Prostate gland (tissue), 2 donors: ENCODE results near the gene CMTM2. TPM values are rescaled to one million over a fixed set of nuclear protein-coding genes. Genes with fewer than 3 reads are reported as not detected.
A peak's percentile ranks its signal among the peaks of the same experiment; 100 is the strongest.

Experiments
- DNase-seq: peaks from one replicate; pipeline ENCODE4 v3.0.0-alpha.2; 2019; ENCODE audit warnings: low spot score
- H3K27ac ChIP-seq, 2 donors: fragments of 200-600 bp; sonication (generic); 2 replicates each; pipeline ENCODE4 v1.5.1; 2017 to 2019
- H3K27me3 ChIP-seq: fragments of 200-600 bp; sonication (generic); replicated peaks from 2 replicates; pipeline ENCODE4 v1.5.1; 2019; ENCODE audit not compliant: insufficient read depth
- H3K36me3 ChIP-seq, 2 donors: fragments of 200-600 bp; sonication (generic); 1 replicate in 1 of 2; 2 replicates in 1 of 2; pipeline versions ENCODE4 v1.5.1 to v1.8.1; 2017 to 2019
- H3K4me1 ChIP-seq: fragments of 200-600 bp; sonication (generic); replicated peaks from 2 replicates; pipeline ENCODE4 v1.5.1; 2019
- H3K4me3 ChIP-seq, 2 donors: fragments of 200-600 bp; sonication (generic); 2 replicates each; pipeline ENCODE4 v1.5.1; 2017 to 2019
- H3K9me3 ChIP-seq: fragments of 200-600 bp; sonication (generic); 2 replicates; pipeline ENCODE4 v1.5.1; 2017
- CTCF ChIP-seq, 4 experiments: fragments of 200-600 bp in 2 of 4; fragments of 450-650 bp in 2 of 4; sonication (generic) in 2 of 4; IDR thresholded peaks; 1 replicate in 3 of 4; 2 replicates in 1 of 4; pipeline ENCODE4 v1.5.1; 2016 to 2019; ENCODE audit warnings: antibody characterized with exemption in 4 of 4, mild to moderate bottlenecking in 2 of 4, moderate library complexity in 2 of 4
- POLR2A ChIP-seq: fragments of 450-650 bp; IDR thresholded peaks from one replicate; pipeline ENCODE4 v1.6.1; 2016; ENCODE audit warnings: antibody characterized with exemption, mild to moderate bottlenecking
- POLR2AphosphoS5 ChIP-seq: sonication (generic); formaldehyde crosslinking; IDR thresholded peaks from one replicate; pipeline ENCODE4 v1.6.1; 2017; ENCODE audit warnings: antibody characterized with exemption
- WGBS: methylation state at CpG from one replicate; pipeline ENCODE4 v1.1.5; 2018; 5-methylcytosine and 5-hydroxymethylcytosine counted together
- intact Hi-C: fragments of 100-400 bp; cut with DNase I; formaldehyde crosslinking; loops from one replicate; pipeline ENCODE4 v1.14.2; 2022
- total RNA-seq, 2 donors: library from RNA; depleted of rRNA; stranded (reverse); fragments of >200 nt; gene quantifications; one replicate each; pipeline ENCODE4 v1.1.0, GENCODE V29; 2016

The CMTM2 gene
- total RNA-seq, 2 donors from 2014 or later: 62.9 TPM; not detected in 1

GRCh38 chr16:66604376-66605176 is 25.3 kb downstream of the CMTM2 start, which contains the start of gene CMTM3:
Gene CMTM3 (plus strand): TSS chr16:66604704. CDS start chr16:66604806, 102 bp downstream.
- H3K27ac ChIP-seq: peak within 1 kb of the TSS; percentile 81 to 86
- H3K9me3 ChIP-seq: no peaks in the 10 kb centered on the region
- 1% methylated on average over 64 of the region's 96 CpGs for WGBS
- peak within 1 kb of the TSS; percentile 73 to 76 for H3K4me3 ChIP-seq
- no peaks in the 10 kb centered on the region for H3K36me3 ChIP-seq
- no peaks in the 10 kb centered on the region for H3K27me3 ChIP-seq
- peaks cover 6% of the 10 kb centered on the region for H3K4me1 ChIP-seq
- TF ChIP-seq POLR2AphosphoS5: no peak
- no peak for TF ChIP-seq POLR2A
- peak; percentile 69 to 86 (median 74) for TF ChIP-seq CTCF (IDR thresholded peaks at IDR 0.05)
- intact Hi-C loops: loop anchor here (2.0 to 5.0 kb wide), 2 partner anchors 148 to 198 kb away; partner anchors contain the start of gene DYNC1LI2
- DNase-seq: no peak

GRCh38 chr16:66605177-66605978 is 26.1 kb downstream of the CMTM2 start:
- H3K4me1 ChIP-seq: peaks cover 6% of the 10 kb centered on the region
- peak overlapping the region; percentile 81 to 86 for H3K27ac ChIP-seq
- peaks cover 6% of the 10 kb centered on the region in 2 donors for H3K36me3 ChIP-seq
- WGBS: 4% methylated on average over 50 of the region's 61 CpGs
- peak overlapping the region; percentile 73 to 76 for H3K4me3 ChIP-seq
- TF ChIP-seq POLR2AphosphoS5: no peak
- TF ChIP-seq CTCF (IDR thresholded peaks at IDR 0.05): peak in 1 of 4 experiments; percentile 9
- TF ChIP-seq POLR2A: peak; percentile 6
- intact Hi-C loops: loop anchor here (2.0 to 5.0 kb wide), 2 partner anchors 147 to 199 kb away; partner anchors contain the start of gene DYNC1LI2
- H3K27me3 ChIP-seq: no peaks in the 10 kb centered on the region
- no peak for DNase-seq
- H3K9me3 ChIP-seq: no peaks in the 10 kb centered on the region

- H3K36me3 ChIP-seq: peaks cover 7 to 9% of the 10 kb centered on the region in 2 donors
- H3K27me3 ChIP-seq: no peaks in the 10 kb centered on the region
- peaks cover 6% of the 10 kb centered on the region for H3K4me1 ChIP-seq
- intact Hi-C loops: loop anchor here (2.0 to 5.0 kb wide), 2 partner anchors 146 to 199 kb away; partner anchors contain the start of gene DYNC1LI2
- TF ChIP-seq POLR2AphosphoS5: no peak
- TF ChIP-seq CTCF (IDR thresholded peaks at IDR 0.05): no peak
- no peak for TF ChIP-seq POLR2A
- H3K27ac ChIP-seq: peak overlapping the region; percentile 81 to 86
- 52% methylated on average over 10 of the region's 10 CpGs for WGBS
- no peak for DNase-seq
- H3K9me3 ChIP-seq: no peaks in the 10 kb centered on the region
- no peak overlapping the region for H3K4me3 ChIP-seq
These were observed 26.9 kb downstream of the CMTM2 start for GRCh38 chr16:66605979-66606751.

GRCh38 chr16:66608241-66609138 is 29.2 kb downstream of the CMTM2 start:
- H3K4me3 ChIP-seq: no peak overlapping the region
- H3K27me3 ChIP-seq: no peaks in the 10 kb centered on the region
- H3K27ac ChIP-seq: no peak overlapping the region
- intact Hi-C loops: loop anchor here (5.0 kb wide), 1 partner anchor 144 kb away; the partner anchor contains the start of gene DYNC1LI2
- TF ChIP-seq POLR2AphosphoS5 (peak; percentile 68), CTCF (IDR thresholded peaks at IDR 0.05) (peak; percentile 86 to 92 (median 90)), POLR2A (no peak)
- WGBS: 34% methylated on average over 17 of the region's 17 CpGs
- H3K36me3 ChIP-seq: peaks cover 7 to 9% of the 10 kb centered on the region in 2 donors
- peak; percentile 90 for DNase-seq
- no peaks in the 10 kb centered on the region for H3K9me3 ChIP-seq
- H3K4me1 ChIP-seq: peaks cover 3% of the 10 kb centered on the region
